Choroid plexus epithelial cell (primary cell): ENCODE results near the gene SPINT2.
A peak's percentile ranks its signal among the peaks of the same experiment; 100 is the strongest.
"Not testable (repeated sequence)": the region's sequence is repeated elsewhere in the genome, so short reads cannot be mapped to it uniquely, and the experiment has no call there.

ENCODE experiments used
- DNase-seq: peaks from one replicate; pipeline ENCODE4 v3.0.0-alpha.2; 2010; ENCODE audit warnings: low read depth
- H3K4me3 ChIP-seq: 2 replicates; pipeline ENCODE4 v1.5.1; 2011; ENCODE audit warnings: low read depth, mild to moderate bottlenecking, control low read depth, low read length, moderate library complexity
- CTCF ChIP-seq: conservative IDR thresholded peaks from 2 replicates; pipeline ENCODE4 v1.5.1; 2011; ENCODE audit warnings: low read depth, mild to moderate bottlenecking, control low read depth, inconsistent platforms, low read length, moderate library complexity

SPINT2 gene

GRCh38 chr19:38229585-38230073 lies 34.7 kb upstream of the SPINT2 start:
- DNase-seq = peak; percentile 90
- H3K4me3 ChIP-seq = no peak overlapping the region
- TF ChIP-seq CTCF = no peak

- not testable (repeated sequence) for H3K4me3 ChIP-seq, DNase-seq
Observed at GRCh38 chr19:38230506-38231133, 33.8 kb upstream of the SPINT2 start.

- no peak for TF ChIP-seq CTCF
- no peak overlapping the region for H3K4me3 ChIP-seq
- DNase-seq = no peak
Observed at GRCh38 chr19:38231918-38232317, 32.5 kb upstream of the SPINT2 start.

GRCh38 chr19:38233740-38234251 lies 30.6 kb upstream of the SPINT2 start:
- H3K4me3 ChIP-seq = no peak overlapping the region
- DNase-seq = peak; percentile 74
- TF ChIP-seq CTCF = peak; percentile 93

GRCh38 chr19:38234615-38235014 lies 29.8 kb upstream of the SPINT2 start:
- no peak overlapping the region for H3K4me3 ChIP-seq
- no peak for TF ChIP-seq CTCF
- no peak for DNase-seq

- no peak overlapping the region for H3K4me3 ChIP-seq
- DNase-seq = no peak
- no peak for TF ChIP-seq CTCF
Observed at GRCh38 chr19:38239816-38240215, 24.6 kb upstream of the SPINT2 start.

- no peak for DNase-seq
- no peak overlapping the region for H3K4me3 ChIP-seq
- TF ChIP-seq CTCF = no peak
Observed at GRCh38 chr19:38243279-38243673, 21.1 kb upstream of the SPINT2 start.
